Measurements from ENCODE around the gene SGK2.

GRCh38 chr20:43576108-43576507 lies 17.3 kb downstream of the SGK2 start:
- TF ChIP-seq POLR2AphosphoS5 (IDR thresholded peaks at IDR 0.05; ENCODE audit: low read depth, low read length) (no peak), POLR2A (IDR thresholded peaks at IDR 0.05; ENCODE audit: low read depth, low read length) (no peak), SPI1 (IDR thresholded peaks at IDR 0.05; ENCODE audit: low read depth, low read length) (no peak), PAX5 (IDR thresholded peaks at IDR 0.05; ENCODE audit: insufficient read depth, low read length, severe bottlenecking) (no peak)

Measured in GM12891 (cell line).